Left ventricle myocardium superior (tissue), 1 donor: Measurements from ENCODE around the gene SNX25. TPM values are rescaled to one million over a fixed set of nuclear protein-coding genes. Genes with fewer than 3 reads are reported as not detected.
"Not testable (repeated sequence)": the region's sequence is repeated elsewhere in the genome, so short reads cannot be mapped to it uniquely, and the experiment has no call there.

ENCODE experiments used
- ATAC-seq: fragments of 200-7000 bp; cut with Tn5 transposase; one replicate; pipeline ENCODE4 v1.9.1; 2020; ENCODE audit warnings: mild to moderate bottlenecking, moderate library complexity
- DNase-seq: peaks from one replicate; pipeline ENCODE4 v3.0.0-alpha.2; 2020
- intact Hi-C: fragments of 100-400 bp; cut with micrococcal nuclease; formaldehyde crosslinking; loops from one replicate; pipeline ENCODE4 v1.11.0; 2022
- total RNA-seq: library from RNA; stranded (reverse); fragmentation: NEBNext Ultra II Directional; extraction: Animal tissue kit (Norgen Biotek cat#: 25700); gene quantifications from one replicate; pipeline ENCODE4 v1.2.1, GENCODE V29; 2021
- donor health status: DM: no; HTN: yes; CAD: no; lungs with severe emphysema.

The SNX25 gene
- total RNA-seq, 1 donor from 2014 or later, result 10.0 TPM

DNA sequence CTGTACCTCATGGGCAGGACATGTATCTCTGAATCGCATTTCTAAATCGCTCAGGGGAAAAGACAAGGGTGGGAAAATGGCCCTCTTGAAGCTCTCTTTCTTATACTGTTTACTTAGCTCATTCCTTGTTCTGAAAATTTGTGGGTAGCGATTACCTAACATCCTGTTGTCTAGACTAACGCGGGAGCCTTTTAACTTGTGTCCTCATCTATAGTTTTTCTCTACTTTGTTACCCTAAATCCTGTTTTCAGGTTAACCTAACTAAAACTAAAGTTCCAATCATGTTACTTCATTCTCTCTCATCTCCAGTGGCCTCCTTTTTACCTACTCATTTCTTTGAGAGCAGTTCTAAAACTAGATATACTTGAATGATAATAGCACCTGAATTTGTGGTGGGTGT is 45.0 kb downstream of the SNX25 start:
- DNase-seq, result no peak
- ATAC-seq, result no peak
- intact Hi-C loops, result no loop called here

DNA sequence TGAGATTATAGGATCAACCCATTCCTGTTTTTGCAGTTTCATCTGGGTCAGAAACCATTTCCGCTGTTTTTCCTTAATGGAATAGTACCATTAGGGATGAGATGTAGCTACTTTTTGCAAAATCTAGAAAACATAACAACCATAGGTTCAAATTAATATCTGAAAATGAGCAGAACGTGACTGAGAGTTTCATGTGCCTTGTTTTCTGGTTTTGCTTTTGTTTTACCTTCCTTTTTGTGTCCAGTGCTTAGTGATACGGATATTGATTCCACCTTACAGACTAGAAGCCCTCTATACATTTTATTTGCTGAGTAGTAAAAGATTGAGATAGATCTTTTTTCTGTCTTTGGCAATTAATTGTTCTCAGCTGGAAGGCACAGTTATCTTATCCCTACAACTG is 46.5 kb downstream of the SNX25 start:
- no peak for DNase-seq
- intact Hi-C loops, result no loop called here
- ATAC-seq, result no peak

DNA sequence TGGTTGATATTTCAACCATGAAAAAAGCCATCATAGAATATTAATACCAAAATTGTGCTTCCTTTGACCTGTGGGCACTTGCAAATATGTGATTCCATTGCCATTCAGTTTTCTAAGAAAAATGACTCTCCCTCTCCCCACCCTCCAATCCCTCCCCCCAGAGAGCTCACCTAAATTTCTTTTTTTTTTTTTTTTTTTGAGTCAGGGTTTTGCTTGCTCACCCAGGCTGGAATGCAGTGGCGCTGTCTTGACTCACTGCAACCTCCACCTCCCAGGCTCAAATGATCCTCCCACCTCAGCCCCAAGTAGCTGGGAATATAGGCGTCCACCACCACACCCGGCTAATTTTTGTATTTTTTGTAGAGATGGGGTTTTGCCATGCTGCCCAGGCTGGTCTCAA is 47.0 kb downstream of the SNX25 start:
- ATAC-seq (no peak), DNase-seq (no peak)
- intact Hi-C loops, result no loop called here

DNA sequence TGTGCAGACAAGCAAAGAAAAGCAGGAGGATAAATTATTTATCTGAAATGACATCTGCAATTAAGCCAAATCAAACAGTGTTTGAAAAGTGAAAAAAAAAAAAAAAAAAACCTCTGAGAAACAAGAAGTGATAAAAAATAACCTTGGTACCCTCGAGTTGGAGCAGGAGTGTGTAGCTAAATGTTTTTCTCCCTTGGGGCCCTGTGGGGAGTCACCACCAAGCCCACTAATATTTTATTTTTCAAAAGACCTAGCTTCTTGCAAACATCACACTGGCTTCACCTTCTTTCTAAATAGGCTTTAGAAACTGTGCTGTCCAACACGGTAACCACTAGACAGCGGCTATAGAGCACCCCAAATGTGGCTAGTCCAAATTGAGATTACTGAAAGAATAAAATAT is 47.7 kb downstream of the SNX25 start:
- ATAC-seq, result no peak
- DNase-seq, result no peak
- intact Hi-C loops, result no loop called here

DNA sequence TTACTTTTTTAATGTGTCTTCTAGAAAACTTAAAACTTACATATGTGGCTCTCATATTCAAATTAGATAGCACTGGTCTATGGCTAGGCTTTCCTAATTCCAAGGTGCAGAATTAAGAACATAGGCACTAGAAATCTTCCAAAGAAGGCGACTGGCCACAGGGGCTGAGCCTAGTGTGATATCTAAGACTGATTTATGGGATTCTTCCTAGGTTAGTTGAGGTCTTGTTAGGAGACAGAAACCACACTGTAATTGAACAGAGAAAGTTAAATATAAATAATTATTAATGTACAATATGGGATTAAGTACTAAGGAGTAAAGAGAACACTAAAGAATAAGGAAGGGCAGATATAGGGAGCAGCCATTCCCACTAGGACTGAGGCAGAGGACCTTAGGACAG is 48.3 kb downstream of the SNX25 start:
- intact Hi-C loops, result no loop called here
- ATAC-seq (no peak), DNase-seq (no peak)

DNA sequence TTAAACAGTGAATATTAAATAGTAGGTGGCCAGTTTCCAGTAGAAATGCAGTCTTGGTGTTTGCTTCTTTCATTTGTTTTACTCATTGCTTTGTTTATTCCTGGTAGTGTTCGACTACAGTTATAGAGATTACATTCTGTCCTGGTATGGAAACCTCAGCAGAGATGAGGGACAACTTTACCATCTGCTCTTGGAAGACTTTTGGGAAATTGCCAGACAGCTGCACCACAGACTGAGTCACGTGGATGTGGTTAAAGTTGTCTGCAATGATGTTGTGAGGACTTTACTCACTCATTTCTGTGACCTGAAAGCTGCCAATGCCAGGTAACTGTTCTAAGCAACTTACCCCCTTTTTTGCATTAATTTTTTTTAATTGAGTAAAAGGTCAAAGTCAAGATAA is 49.3 kb downstream of the SNX25 start:
- intact Hi-C loops, DNase-seq: not testable (repeated sequence)
- ATAC-seq, result peak; percentile 94

DNA sequence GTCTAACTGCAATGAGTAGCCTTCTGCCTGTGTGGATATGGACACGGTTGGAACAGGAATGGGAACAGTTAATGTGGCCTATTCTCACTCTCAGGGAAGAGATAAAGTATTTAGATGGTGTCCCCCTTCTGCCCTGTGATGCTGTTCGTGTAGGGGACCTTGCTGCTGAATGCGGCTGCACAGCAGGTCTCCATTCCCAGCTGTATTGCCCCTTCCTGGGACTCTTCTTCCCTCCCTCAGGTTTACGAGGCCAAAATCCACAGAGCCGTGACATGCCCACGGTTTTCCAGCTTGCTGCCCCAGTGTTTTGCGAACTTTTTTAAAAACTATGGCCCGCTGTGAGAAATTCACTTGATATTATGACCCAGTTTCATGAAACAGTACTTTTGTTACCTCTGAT is 50.3 kb downstream of the SNX25 start:
- DNase-seq (no peak), ATAC-seq (no peak)
- intact Hi-C loops, result no loop called here

DNA sequence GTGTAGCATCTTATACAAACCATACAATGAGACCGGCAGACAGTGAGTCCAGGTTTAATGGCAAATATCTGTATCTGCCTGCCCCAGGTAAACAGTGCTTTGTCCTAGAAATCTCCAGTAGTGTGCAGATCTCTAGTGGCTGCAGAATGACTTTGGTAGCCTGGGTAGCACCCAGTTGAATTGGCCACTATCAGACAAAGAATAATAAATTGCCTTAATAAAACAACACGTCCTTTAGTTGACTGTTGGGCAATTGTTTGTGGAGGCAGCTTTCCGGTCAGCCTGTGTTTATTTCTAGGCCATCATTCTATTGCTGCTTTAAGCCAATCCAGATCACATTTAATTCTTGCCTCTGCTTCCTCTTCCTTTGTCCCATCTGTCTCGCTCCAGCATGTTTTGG is 52.5 kb downstream of the SNX25 start:
- no peak for DNase-seq
- intact Hi-C loops, result no loop called here
- no peak for ATAC-seq

DNA sequence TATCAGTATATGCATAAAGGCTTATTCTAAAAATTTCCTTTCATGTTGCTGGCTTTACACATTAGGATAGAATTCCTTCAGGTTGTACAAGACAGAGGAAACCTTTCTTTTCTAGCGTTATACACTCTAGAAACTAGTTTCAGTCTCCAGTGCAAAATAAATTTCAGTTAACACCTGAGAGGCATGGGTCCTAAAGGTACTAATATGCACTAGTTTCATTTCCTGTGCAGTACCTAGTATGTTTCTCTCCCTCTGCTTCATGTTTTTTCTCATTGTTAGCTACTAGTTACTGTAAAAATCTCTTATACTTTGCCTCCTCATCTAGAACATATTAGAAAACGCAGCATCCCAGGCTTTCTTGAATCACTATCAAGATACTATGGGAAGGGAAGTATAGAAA is 54.0 kb downstream of the SNX25 start:
- intact Hi-C loops, result no loop called here
- ATAC-seq (no peak), DNase-seq (no peak)

DNA sequence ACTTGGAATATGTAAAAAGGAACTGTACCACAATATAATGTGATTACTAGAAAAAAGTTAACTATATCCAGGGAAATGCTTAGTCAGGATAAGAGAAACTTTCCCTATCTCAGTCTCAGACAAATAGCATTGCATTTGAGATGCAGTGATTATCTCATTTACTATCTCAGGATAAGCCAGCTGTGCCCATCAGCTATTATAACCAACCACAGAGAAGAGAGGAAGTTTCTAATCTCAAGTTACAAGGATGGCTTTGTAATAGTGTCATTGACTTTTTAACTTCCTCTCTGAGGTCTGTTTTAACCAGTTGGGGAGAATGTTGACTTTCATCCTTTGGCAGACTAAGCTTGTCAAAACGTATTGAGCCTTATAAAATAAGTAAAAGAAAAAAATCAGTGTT is 56.5 kb downstream of the SNX25 start:
- intact Hi-C loops, result no loop called here
- ATAC-seq, result no peak
- no peak for DNase-seq

DNA sequence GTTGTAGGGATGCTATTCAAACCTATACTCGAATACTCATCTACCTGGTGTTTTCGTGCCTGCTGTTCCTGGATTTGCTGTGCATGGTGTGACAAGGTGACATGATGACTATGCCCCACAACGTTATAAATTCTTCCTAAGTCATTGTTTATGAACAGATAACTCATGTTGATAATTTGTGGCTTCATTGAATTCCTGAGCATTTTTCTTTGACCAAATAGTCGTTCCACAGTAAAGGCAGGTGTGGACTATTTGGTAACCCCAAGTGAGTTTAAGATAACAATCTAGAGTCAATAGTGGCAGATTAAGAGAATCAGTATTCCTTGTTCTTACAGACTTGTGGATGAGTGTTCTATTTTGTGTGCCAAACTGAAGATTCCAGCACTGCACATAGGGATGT is 59.9 kb downstream of the SNX25 start:
- ATAC-seq (no peak), DNase-seq (no peak)
- intact Hi-C loops, result no loop called here

DNA sequence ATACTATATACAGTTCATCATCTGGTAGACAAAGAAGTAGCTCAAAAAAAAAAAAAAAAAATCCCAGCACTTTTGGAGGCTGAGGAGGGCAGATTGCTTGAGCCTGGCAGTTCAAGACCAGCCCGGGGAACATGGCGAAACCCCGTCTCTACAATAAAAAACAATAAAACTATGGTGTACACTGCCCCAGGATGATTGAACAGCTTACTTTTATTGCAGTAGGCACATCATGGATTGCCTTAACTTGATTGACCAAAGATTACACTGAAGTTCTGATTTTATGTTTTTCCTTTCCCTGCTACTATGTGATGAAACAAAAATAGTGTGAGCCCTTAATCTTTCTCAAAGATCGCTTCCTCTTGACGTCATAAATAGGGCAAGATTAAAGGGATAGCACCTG is 60.6 kb downstream of the SNX25 start:
- DNase-seq, result no peak
- no peak for ATAC-seq
- intact Hi-C loops, result no loop called here

DNA sequence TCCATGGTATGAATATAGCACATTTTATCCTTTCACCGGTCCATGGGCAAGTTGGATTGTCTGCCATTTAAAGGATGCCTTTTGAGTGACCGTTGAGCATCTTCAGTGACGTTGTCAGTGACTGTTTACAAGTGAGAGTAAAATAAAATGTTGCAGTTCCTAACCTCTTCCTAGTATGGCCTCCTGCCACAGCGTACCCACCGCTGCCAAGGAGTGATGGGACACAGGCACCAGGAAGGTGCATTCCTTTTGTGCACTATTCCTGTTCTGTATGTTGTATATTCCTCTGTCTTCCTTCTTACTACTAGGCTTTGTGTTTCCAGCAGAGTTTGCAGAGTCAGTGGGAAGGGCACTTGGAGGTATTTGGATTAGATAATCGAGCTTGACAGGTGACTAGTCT is 61.5 kb downstream of the SNX25 start:
- DNase-seq (no peak), ATAC-seq (no peak)
- intact Hi-C loops, result no loop called here

DNA sequence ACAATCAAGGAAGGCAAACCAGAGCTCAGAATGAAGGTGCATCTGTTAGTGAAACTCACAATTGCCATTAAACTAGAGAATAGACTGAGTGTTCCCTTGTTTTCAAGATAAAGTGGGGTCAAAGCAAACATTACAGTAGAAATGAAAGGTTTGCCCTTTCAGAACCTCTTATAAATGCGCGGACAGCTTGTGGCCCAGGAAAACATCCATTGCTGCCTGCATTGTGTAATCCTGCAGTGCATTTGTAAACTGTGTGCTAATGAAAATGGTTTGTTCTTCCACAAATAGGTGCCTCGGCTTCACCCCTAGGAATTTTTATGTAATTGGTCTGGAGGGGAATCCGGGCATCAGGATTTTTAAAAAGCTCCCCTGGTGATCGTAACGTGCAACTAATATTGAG is 62.8 kb downstream of the SNX25 start:
- DNase-seq (no peak), ATAC-seq (no peak)
- intact Hi-C loops, result no loop called here

DNA sequence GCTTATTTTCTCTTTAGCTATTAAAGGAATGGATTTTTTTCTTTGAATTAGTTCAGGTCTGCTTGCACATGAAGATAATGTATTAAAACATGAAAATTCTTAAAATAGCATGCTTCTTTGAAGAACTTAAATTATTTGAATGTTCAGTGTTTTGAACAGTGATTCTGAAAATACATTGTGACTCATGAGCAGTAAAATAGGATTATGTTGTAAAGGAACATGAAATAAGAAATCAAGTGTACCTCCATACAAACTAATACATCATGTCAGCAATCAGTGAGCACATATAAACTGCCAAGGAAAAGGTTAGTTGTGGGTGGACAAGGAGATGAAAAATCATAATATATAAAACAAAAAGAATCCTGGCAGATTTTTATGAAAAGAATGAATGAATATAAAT is 66.1 kb downstream of the SNX25 start:
- no peak for ATAC-seq
- DNase-seq, result no peak
- intact Hi-C loops, result no loop called here

DNA sequence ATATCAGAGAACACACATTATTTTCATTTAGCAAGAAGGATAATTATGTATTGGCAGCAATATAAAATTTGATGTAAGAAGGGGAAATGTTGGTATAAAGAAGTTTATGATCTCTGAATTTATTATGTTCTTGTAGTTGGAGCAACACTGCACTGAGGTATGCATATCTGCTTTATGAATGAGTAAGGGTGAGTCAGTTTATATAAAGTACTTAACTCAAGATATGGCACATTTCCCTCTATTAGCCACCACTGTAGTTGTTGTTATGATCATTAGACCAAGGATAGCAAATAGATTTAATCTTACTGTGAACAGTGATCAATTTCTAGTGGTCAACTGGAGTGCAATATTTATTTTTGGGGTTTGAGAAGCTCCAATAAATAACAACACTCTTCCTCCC is 66.6 kb downstream of the SNX25 start:
- ATAC-seq (no peak), DNase-seq (no peak)
- intact Hi-C loops, result no loop called here

DNA sequence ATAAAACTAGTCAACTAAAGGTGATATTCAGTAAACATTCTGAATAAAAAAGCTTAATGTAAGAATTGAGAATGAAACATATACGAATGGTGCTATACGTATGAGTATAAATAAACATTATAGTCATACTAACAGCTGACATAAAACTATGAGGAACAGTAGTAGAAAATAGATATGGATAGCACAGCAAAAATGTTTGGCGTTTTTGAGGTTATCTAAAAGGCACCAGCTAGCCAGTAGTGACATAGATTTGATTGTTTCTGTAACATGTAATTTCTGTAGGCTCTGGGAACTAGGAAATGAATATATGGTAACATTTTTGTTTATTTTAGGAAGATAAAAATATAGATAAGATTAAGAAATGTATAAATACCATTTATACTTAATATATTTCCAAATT is 69.3 kb downstream of the SNX25 start:
- no peak for ATAC-seq
- DNase-seq, result no peak
- intact Hi-C loops, result no loop called here

DNA sequence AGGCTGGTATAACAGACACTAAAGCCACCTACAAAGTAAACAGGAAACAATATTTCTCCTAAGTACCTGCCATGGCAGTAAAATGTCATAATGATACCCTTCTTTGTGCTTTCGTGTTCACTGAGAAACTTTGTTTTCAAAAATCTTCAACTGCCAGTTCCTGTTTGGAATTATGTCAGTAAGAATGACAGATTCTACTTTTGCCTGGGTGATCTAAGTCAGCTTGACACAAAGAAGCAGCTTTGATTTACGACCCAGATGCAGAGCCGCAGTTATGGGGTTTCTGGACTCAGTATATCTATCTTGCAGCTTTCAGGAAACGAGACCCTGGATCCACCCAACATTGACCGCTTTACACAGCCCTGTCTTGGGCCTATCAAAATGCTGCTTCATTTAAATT is 71.2 kb downstream of the SNX25 start:
- DNase-seq (no peak), ATAC-seq (no peak)
- intact Hi-C loops, result no loop called here

DNA sequence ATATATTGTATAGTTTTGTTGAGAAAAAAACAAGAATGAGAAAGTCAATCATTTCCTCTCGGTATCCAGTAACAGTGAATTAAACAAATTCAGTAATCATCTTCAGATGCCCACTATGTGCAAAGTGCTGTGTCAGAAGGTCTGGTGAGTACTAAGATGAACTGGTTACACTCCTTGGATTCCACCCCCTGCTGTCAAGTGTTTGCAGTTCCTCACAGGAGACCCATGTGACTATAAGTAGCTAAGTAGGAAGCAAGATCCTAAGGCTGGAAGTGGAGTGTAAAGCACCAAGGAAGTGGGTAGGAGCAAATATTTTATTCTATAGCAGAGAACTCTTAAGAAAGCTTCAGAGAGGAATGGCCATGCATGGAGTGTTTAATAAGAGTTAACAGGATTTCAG is 73.6 kb downstream of the SNX25 start:
- DNase-seq (no peak), ATAC-seq (no peak)
- intact Hi-C loops, result no loop called here

DNA sequence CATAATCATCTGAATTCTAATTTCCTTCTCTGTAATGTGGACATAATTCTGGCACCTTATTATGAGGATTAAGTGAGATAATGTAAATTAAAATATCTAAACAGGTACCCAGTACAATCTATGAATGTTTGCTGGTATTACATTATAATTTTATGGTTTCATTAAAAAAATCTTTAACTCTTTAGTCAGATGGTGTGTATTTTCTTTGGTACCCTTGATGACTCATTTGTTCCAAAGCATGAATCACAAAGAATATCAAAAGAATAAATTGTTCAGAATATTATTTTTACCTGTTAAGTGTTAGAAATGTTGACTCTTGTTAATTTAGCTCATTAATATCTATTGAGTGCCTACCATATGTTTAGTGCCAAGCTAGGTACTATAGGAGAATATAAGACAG is 74.3 kb downstream of the SNX25 start:
- ATAC-seq (no peak), DNase-seq (no peak)
- intact Hi-C loops, result no loop called here

DNA sequence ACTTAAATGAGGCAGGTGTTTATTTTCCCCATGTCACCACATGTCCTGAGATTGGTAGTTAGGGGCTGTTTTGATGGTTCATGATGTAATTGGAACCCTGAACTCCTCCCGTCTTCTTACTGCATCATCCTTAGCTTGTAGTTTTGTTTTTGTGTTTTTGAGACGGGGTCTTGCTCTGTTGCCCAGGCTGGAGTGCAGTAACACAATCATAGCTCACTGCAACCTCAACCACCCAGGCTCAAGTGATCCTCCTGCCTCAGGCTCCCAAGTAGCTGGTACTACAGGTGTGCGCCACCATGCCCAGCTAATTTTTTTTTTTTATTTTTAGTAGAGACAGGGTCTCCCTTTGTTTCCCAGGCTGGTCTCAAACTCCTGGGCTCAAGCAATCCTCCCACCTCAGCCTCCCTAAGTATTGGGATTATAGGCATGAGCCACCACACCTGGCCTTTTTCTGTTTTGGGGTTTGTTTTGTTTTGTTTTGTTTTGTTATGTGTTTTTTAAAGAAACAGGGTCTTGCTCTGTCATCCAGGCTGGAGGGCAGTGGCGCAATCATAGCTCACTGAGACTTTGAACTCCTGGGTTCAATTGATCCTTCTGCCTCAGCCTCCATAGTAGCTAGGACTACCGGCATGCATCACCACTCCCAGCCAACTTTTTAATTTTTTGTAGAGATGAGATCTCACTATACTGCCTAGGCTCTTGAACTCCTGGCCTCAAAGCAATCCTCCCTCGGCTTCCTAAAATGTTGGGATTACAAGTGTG is 76.4 kb downstream of the SNX25 start:
- ATAC-seq (no peak), DNase-seq (no peak)
- intact Hi-C loops, result no loop called here

DNA sequence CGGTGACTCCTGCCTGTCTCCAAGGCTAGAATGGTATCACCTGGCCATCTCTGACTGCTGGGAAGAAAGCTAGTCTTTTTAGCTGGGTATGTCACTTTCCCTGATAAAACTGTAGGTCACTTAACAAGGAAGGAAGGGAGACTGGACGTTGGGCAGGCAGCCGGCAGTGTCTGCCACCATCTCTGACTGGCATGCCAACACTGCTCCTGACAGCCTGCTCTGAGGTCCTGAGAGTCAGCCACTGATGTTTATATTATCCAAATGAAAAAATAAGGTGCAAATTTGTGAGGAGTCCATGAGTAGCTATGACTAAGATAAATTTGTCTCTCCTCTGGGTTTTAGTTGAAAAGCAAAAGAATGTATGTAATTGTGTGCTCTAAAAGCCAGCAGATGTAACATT is 77.2 kb downstream of the SNX25 start:
- intact Hi-C loops, result no loop called here
- DNase-seq (no peak), ATAC-seq (no peak)
